K562 (cell line): ENCODE data around the gene MED16. TPM values are rescaled to one million over a fixed set of nuclear protein-coding genes. Genes with fewer than 3 reads are reported as not detected.
A peak's percentile ranks its signal among the peaks of the same experiment; 100 is the strongest.

Source experiments
- ATF7 ChIP-seq: fragments of 450-650 bp; IDR thresholded peaks from 2 replicates; pipeline ENCODE4 v1.7.1; 2014; ENCODE audit warnings: mild to moderate bottlenecking, moderate library complexity
- CREB3L1 ChIP-seq: fragments of 450-650 bp; IDR thresholded peaks from 2 replicates; pipeline ENCODE4 v1.6.1; 2014; ENCODE audit warnings: low read depth, mild to moderate bottlenecking, moderate library complexity, borderline replicate concordance
- FOXM1 ChIP-seq, 2 experiments: fragments of 450-650 bp in 1 of 2; sonication (generic) in 1 of 2; formaldehyde crosslinking in 1 of 2; IDR thresholded peaks; 2 replicates each; pipeline versions ENCODE4 v1.6.1 to v1.9.0; 2017 to 2022; ENCODE audit warnings: low read depth in 2 of 2, mild to moderate bottlenecking in 2 of 2, missing genetic modification reagents in 1 of 2, moderate library complexity in 1 of 2
- KAT7 ChIP-seq: sonication (generic); formaldehyde crosslinking; IDR thresholded peaks from 2 replicates; pipeline ENCODE4 v1.8.0; 2022; ENCODE audit warnings: missing genetic modification reagents, mild to moderate bottlenecking, borderline replicate concordance
- NR3C1 ChIP-seq: sonication (generic); formaldehyde crosslinking; IDR thresholded peaks from 2 replicates; pipeline ENCODE4 v1.8.1; 2022; ENCODE audit warnings: missing genetic modification reagents
- SFPQ ChIP-seq: fragments of 200-400 bp; formaldehyde crosslinking; IDR thresholded peaks from 2 replicates; pipeline ENCODE4 v1.6.1; 2017; ENCODE audit warnings: mild to moderate bottlenecking, low read depth, low read length, moderate library complexity
- SMAD1 ChIP-seq: fragments of 150-350 bp; IDR thresholded peaks from 2 replicates; pipeline ENCODE4 v1.6.1; 2014; ENCODE audit warnings: low read length, low read depth; ENCODE audit not compliant: partially characterized antibody
- TRIM24 ChIP-seq, 2 experiments: fragments of 450-650 bp; IDR thresholded peaks; 2 replicates each; pipeline ENCODE4 v1.6.1; 2016
- ZFX ChIP-seq: sonication (generic); formaldehyde crosslinking; IDR thresholded peaks from 2 replicates; pipeline ENCODE4 v1.8.0; 2022; ENCODE audit warnings: mild to moderate bottlenecking, missing genetic modification reagents, moderate library complexity
- ZNF143 ChIP-seq: sonication (generic); formaldehyde crosslinking; IDR thresholded peaks from 2 replicates; pipeline ENCODE4 v1.9.0; 2022; ENCODE audit warnings: mild to moderate bottlenecking, missing genetic modification reagents
- ZNF583 ChIP-seq: fragments of 250-450 bp; sonication (Bioruptor Pico); IDR thresholded peaks from 2 replicates; pipeline ENCODE4 v1.4.0; 2020
- ZNF592 ChIP-seq: fragments of 450-650 bp; IDR thresholded peaks from 2 replicates; pipeline ENCODE4 v1.6.1; 2017; ENCODE audit warnings: antibody characterized with exemption, mild to moderate bottlenecking
- ZNF778 ChIP-seq: fragments of 450-650 bp; formaldehyde crosslinking; IDR thresholded peaks from 2 replicates; pipeline ENCODE4 v1.4.0; 2020; ENCODE audit warnings: mild to moderate bottlenecking, moderate library complexity
- ZNF830 ChIP-seq: fragments of 250-450 bp; sonication (Bioruptor Pico); IDR thresholded peaks from 2 replicates; pipeline ENCODE4 v1.5.0; 2021; ENCODE audit warnings: mild to moderate bottlenecking
- polyA plus RNA-seq, 8 experiments: library from polyadenylated mRNA; depleted of rRNA in 4 of 8; stranded (reverse) in 5 of 8; unstranded in 3 of 8; fragments of >200 nt; fragmentation: Nextera tagmentation in 2 of 8; fragmentation: Illumina TruSeq in 1 of 8; extraction: Ambion mirVana in 2 of 8; extraction: Trizol in 1 of 8; gene quantifications; 2 replicates each; pipeline versions ENCODE4 v1.2.1 to v1.2.3, GENCODE V29; 2011 to 2014; ENCODE audit warnings: inconsistent platforms in 1 of 8, missing spikeins in 1 of 8
- total RNA-seq, 7 experiments: library from RNA; depleted of rRNA in 6 of 7; stranded (reverse); fragments of >200 nt in 6 of 7; fragmentation: Illumina TruSeq in 2 of 7; extraction: Trizol in 2 of 7; gene quantifications; 2 replicates each; pipeline versions ENCODE4 v1.2.1 to v1.2.3, GENCODE V29; 2011 to 2021; ENCODE audit warnings: low replicate concordance in 1 of 7
- TF ChIP-seq, protein P1 (sequence below): sonication (generic); formaldehyde crosslinking; IDR thresholded peaks from 2 replicates; pipeline ENCODE4 v1.8.1; 2023; ENCODE audit warnings: missing genetic modification reagents, mild to moderate bottlenecking, borderline replicate concordance

Gene MED16
- total and polyA plus RNA-seq, 9 of the 15 experiments (the other 6 are each of a cell fraction or from before 2014, with no cell fraction given): 0.89 to 59.9 (median 8.6) TPM

GRCh38 chr19:925087-925525, 32.1 kb upstream of the MED16 start (continued):
- TF ChIP-seq, protein P1, sequence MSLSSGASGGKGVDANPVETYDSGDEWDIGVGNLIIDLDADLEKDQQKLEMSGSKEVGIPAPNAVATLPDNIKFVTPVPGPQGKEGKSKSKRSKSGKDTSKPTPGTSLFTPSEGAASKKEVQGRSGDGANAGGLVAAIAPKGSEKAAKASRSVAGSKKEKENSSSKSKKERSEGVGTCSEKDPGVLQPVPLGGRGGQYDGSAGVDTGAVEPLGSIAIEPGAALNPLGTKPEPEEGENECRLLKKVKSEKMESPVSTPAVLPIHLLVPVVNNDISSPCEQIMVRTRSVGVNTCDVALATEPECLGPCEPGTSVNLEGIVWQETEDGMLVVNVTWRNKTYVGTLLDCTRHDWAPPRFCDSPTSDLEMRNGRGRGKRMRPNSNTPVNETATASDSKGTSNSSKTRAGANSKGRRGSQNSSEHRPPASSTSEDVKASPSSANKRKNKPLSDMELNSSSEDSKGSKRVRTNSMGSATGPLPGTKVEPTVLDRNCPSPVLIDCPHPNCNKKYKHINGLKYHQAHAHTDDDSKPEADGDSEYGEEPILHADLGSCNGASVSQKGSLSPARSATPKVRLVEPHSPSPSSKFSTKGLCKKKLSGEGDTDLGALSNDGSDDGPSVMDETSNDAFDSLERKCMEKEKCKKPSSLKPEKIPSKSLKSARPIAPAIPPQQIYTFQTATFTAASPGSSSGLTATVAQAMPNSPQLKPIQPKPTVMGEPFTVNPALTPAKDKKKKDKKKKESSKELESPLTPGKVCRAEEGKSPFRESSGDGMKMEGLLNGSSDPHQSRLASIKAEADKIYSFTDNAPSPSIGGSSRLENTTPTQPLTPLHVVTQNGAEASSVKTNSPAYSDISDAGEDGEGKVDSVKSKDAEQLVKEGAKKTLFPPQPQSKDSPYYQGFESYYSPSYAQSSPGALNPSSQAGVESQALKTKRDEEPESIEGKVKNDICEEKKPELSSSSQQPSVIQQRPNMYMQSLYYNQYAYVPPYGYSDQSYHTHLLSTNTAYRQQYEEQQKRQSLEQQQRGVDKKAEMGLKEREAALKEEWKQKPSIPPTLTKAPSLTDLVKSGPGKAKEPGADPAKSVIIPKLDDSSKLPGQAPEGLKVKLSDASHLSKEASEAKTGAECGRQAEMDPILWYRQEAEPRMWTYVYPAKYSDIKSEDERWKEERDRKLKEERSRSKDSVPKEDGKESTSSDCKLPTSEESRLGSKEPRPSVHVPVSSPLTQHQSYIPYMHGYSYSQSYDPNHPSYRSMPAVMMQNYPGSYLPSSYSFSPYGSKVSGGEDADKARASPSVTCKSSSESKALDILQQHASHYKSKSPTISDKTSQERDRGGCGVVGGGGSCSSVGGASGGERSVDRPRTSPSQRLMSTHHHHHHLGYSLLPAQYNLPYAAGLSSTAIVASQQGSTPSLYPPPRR (CRISPR knock-in tag): no peak
- TF ChIP-seq TRIM24 (IDR thresholded peaks at IDR 0.05): peak in 1 of 2 experiments; percentile 15; a peak in 1 of 4 replicates
- peak; percentile 19 for TF ChIP-seq NR3C1 (CRISPR knock-in tag)
- peak; percentile 58 for TF ChIP-seq ZFX (CRISPR knock-in tag)
- TF ChIP-seq ZNF143 (CRISPR knock-in tag): peak; percentile 50; the same call in 1 of the 2 replicates
- peak; percentile 69; the same call in 1 of the 2 replicates for TF ChIP-seq ZNF592
- TF ChIP-seq FOXM1 (IDR thresholded peaks at IDR 0.05; ENCODE audit: low read depth): no peak
- TF ChIP-seq FOXM1 (CRISPR knock-in tag; IDR thresholded peaks at IDR 0.05; ENCODE audit: low read depth): peak; percentile 89
- TF ChIP-seq SFPQ: no peak
- TF ChIP-seq ATF7: peak; percentile 96
- TF ChIP-seq KAT7 (CRISPR knock-in tag): no peak; the same call in 1 of the 2 replicates
- peak; percentile 9; the same call in 1 of the 2 replicates for TF ChIP-seq CREB3L1
- no peak for TF ChIP-seq SMAD1
- no peak for TF ChIP-seq ZNF830 (CRISPR knock-in tag)
- peak; percentile 72; the same call in 1 of the 2 replicates for TF ChIP-seq ZNF583
- TF ChIP-seq ZNF778 (CRISPR knock-in tag): no peak
